HCT116 (cell line): ENCODE measurements around the gene BET1L. TPM values are rescaled to one million over a fixed set of nuclear protein-coding genes. Genes with fewer than 3 reads are reported as not detected.
A peak's percentile ranks its signal among the peaks of the same experiment; 100 is the strongest.

Source experiments
- ATAC-seq: fragments of 200-7000 bp; cut with Tn5 transposase; 2 replicates; pipeline ENCODE4 v1.9.1; 2020; ENCODE audit warnings: mild to moderate bottlenecking, moderate library complexity
- BruUV-seq: library from RNA; stranded (reverse); fragments of 400-500 nt; replicated peaks from 2 replicates; lab custom pipeline; 2021; lab: Mats Ljungman, UMichigan
- CTCF ChIA-PET: fragments of 300-600 bp; sonication (Branson Sonifier 250); formaldehyde crosslinking; loops from one replicate; lab custom pipeline; 2021; ENCODE audit warnings: antibody characterized with exemption; lab: Charles Lee
- POLR2A ChIA-PET: fragments of 300-600, 350-600 bp; sonication (Branson Sonifier 250); formaldehyde crosslinking; loops from one replicate; lab custom pipeline; 2021; ENCODE audit warnings: antibody characterized with exemption; lab: Charles Lee
- RAD21 ChIA-PET, 2 experiments: fragments of 300-600 bp; sonication (Branson Sonifier 250); formaldehyde crosslinking; loops; one replicate each; lab custom pipeline; 2023; ENCODE audit warnings: low total read pairs in 2 of 2; ENCODE audit not compliant: uncharacterized antibody in 2 of 2, unreplicated experiment in 2 of 2, low non-redundant PET in 1 of 2; lab: Charles Lee
- DNase-seq: peaks from one replicate; pipeline ENCODE4 v3.0.0-alpha.2; 2010; ENCODE audit warnings: low read depth, low spot score
- H2AFZ ChIP-seq: fragments of 200-600 bp; shearing (Covaris generic), sonication (generic); 2 replicates; pipeline ENCODE4 v1.6.1; 2017; ENCODE audit warnings: low read depth, mixed run types, mixed read lengths, antibody characterized with exemption, low read length; ENCODE audit not compliant: poor library complexity, severe bottlenecking
- H3K27ac ChIP-seq: 2 replicates; pipeline ENCODE4 v1.5.1; 2012; ENCODE audit warnings: low read depth, low read length
- H3K27me3 ChIP-seq: fragments of 200-600 bp; sonication (generic); 2 replicates; pipeline ENCODE4 v1.6.1; 2016; ENCODE audit warnings: mixed run types, low read length, mixed read lengths; ENCODE audit not compliant: insufficient read depth
- H3K36me3 ChIP-seq, 2 experiments: fragments of 200-500 bp in 1 of 2; fragments of 200-600 bp in 1 of 2; sonication (Bioruptor generic) in 1 of 2; sonication (generic) in 1 of 2; 2 replicates each; pipeline versions ENCODE4 v1.5.1 to v1.6.1; 2014 to 2016; ENCODE audit warnings: low read length in 2 of 2, inconsistent platforms in 1 of 2, mixed read lengths in 1 of 2, mixed run types in 1 of 2; ENCODE audit not compliant: insufficient read depth in 2 of 2, control insufficient read depth in 1 of 2
- H3K4me1 ChIP-seq, 2 experiments: fragments of 200-600 bp in 1 of 2; sonication (generic) in 1 of 2; 2 replicates each; pipeline versions ENCODE4 v1.5.1 to v1.6.1; 2012 to 2017; ENCODE audit warnings: low read length in 2 of 2, inconsistent platforms in 1 of 2, mild to moderate bottlenecking in 1 of 2, mixed read lengths in 1 of 2, mixed run types in 1 of 2, moderate library complexity in 1 of 2; ENCODE audit not compliant: insufficient read depth in 2 of 2, control insufficient read depth in 1 of 2
- H3K4me2 ChIP-seq: fragments of 200-600 bp; sonication (generic); 2 replicates; pipeline ENCODE4 v1.6.1; 2017; ENCODE audit warnings: mixed run types, low read length, mixed read lengths
- H3K4me3 ChIP-seq, 2 experiments: fragments of 200-600 bp in 1 of 2; sonication (generic) in 1 of 2; replicated peaks in 1 of 2; 2 replicates each; pipeline ENCODE4 v1.5.1; 2011 to 2016; ENCODE audit warnings: low read length in 2 of 2, control low read depth in 1 of 2, low read depth in 1 of 2, mild to moderate bottlenecking in 1 of 2, mixed read lengths in 1 of 2, mixed run types in 1 of 2
- H3K79me2 ChIP-seq: fragments of 200-600 bp; sonication (generic); 2 replicates; pipeline ENCODE4 v1.6.1; 2017; ENCODE audit warnings: mild to moderate bottlenecking, mixed run types, low read length, moderate library complexity, mixed read lengths; ENCODE audit not compliant: insufficient read depth
- H3K9ac ChIP-seq: fragments of 200-600 bp; sonication (generic); 2 replicates; pipeline ENCODE4 v1.6.1; 2016; ENCODE audit warnings: low read length, mixed read lengths
- H3K9me2 ChIP-seq: fragments of 200-600 bp; sonication (generic), shearing (Covaris generic); 2 replicates; pipeline ENCODE4 v1.6.1; 2017; ENCODE audit warnings: mixed run types, mild to moderate bottlenecking, moderate library complexity; ENCODE audit not compliant: insufficient read depth
- H3K9me3 ChIP-seq, 2 experiments: fragments of 200-500 bp in 1 of 2; fragments of 200-600 bp in 1 of 2; sonication (Bioruptor generic) in 1 of 2; sonication (generic) in 1 of 2; 2 replicates each; pipeline ENCODE4 v1.6.1; 2014 to 2017; ENCODE audit warnings: low read length in 2 of 2, mixed read lengths in 2 of 2, inconsistent platforms in 1 of 2, low read depth in 1 of 2, mild to moderate bottlenecking in 1 of 2, mixed run types in 1 of 2, moderate library complexity in 1 of 2; ENCODE audit not compliant: control insufficient read depth in 1 of 2, insufficient read depth in 1 of 2
- H4K20me1 ChIP-seq: fragments of 200-600 bp; sonication (generic), shearing (Covaris generic); 2 replicates; pipeline ENCODE4 v1.6.1; 2017; ENCODE audit warnings: mixed run types, mild to moderate bottlenecking, moderate library complexity; ENCODE audit not compliant: insufficient read depth
- CBX3 ChIP-seq: IDR thresholded peaks from 2 replicates; pipeline ENCODE4 v1.6.1; 2012; ENCODE audit warnings: low read depth
- CTCF ChIP-seq, 3 experiments: fragments of 200-600 bp in 1 of 3; sonication (generic) in 1 of 3; IDR thresholded peaks in 2 of 3; conservative IDR thresholded peaks in 1 of 3; 2 replicates each; pipeline ENCODE4 v1.5.1; 2012 to 2017; ENCODE audit warnings: low read depth in 2 of 3, low read length in 2 of 3, antibody characterized with exemption in 1 of 3, borderline replicate concordance in 1 of 3, control low read depth in 1 of 3, mild to moderate bottlenecking in 1 of 3, mixed read lengths in 1 of 3, mixed run types in 1 of 3, moderate library complexity in 1 of 3; ENCODE audit not compliant: insufficient read depth in 1 of 3
- EZH2 ChIP-seq: fragments of 200-600 bp; sonication (generic); IDR thresholded peaks from 2 replicates; pipeline ENCODE4 v1.6.1; 2017; ENCODE audit warnings: antibody characterized with exemption, mixed run types
- EZH2phosphoT487 ChIP-seq: fragments of 200-600 bp; IDR thresholded peaks from 2 replicates; pipeline ENCODE4 v1.6.1; 2018; ENCODE audit warnings: antibody characterized with exemption, borderline replicate concordance
- POLR2A ChIP-seq: IDR thresholded peaks from 2 replicates; pipeline ENCODE4 v1.7.0; 2011; ENCODE audit warnings: borderline replicate concordance; ENCODE audit not compliant: insufficient read depth, insufficient read length; ENCODE audit errors: extremely low read depth
- SIN3A ChIP-seq: IDR thresholded peaks from 2 replicates; pipeline ENCODE4 v1.6.1; 2012; ENCODE audit warnings: low read depth
- ZBTB33 ChIP-seq: IDR thresholded peaks from 2 replicates; pipeline ENCODE4 v1.6.1; 2011; ENCODE audit warnings: mild to moderate bottlenecking, low read length, moderate library complexity; ENCODE audit not compliant: insufficient replicate concordance; ENCODE audit errors: extremely low read depth
- ZFX ChIP-seq: fragments of 450-650 bp; IDR thresholded peaks from 2 replicates; pipeline ENCODE4 v1.6.1; 2017
- intact Hi-C: fragments of 100-400 bp; cut with micrococcal nuclease; formaldehyde crosslinking; loops from 2 replicates; pipeline ENCODE4 v1.10.0; 2022
- total RNA-seq: library from RNA; stranded (reverse); gene quantifications from one replicate; pipeline ENCODE4 v1.2.1, GENCODE V29; 2021; ENCODE audit not compliant: unreplicated experiment
- TF ChIP-seq, protein P1 (sequence below): IDR thresholded peaks from 2 replicates; pipeline ENCODE4 v1.6.1; 2012

Gene BET1L
- total RNA-seq, 1 experiment from 2014 or later, result 49.1 TPM

- TF ChIP-seq ZBTB33 (no peak), EZH2 (no peak)
- TF ChIP-seq, protein P1, sequence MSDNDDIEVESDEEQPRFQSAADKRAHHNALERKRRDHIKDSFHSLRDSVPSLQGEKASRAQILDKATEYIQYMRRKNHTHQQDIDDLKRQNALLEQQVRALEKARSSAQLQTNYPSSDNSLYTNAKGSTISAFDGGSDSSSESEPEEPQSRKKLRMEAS, result 0 out of 2 replicates have a peak, but pooled peaks have one; percentile 9
Observed at GRCh38 chr11:235997-236773, 29.0 kb upstream of the BET1L start, which contains the start of gene SIRT3 (continued).

- Histone ChIP-seq H3K9me2 (no peaks in the 10 kb centered on the region), H3K9ac (peak overlapping the region; percentile 74), H3K27me3 (no peaks in the 10 kb centered on the region), H2AFZ (no peak overlapping the region), H4K20me1 (no peaks in the 10 kb centered on the region), H3K9me3 (no peaks in the 10 kb centered on the region), H3K4me2 (peak overlapping the region; percentile 83), H3K27ac (peak overlapping the region; percentile 83), H3K79me2 (peaks cover 44% of the 10 kb centered on the region), H3K36me3 (peaks cover 7 to 12% of the 10 kb centered on the region in 2 experiments; a peak in 3 of 4 replicates), H3K4me1 (peaks cover 6 to 20% of the 10 kb centered on the region in 2 experiments; a peak in 3 of 4 replicates)
- intact Hi-C loops, result loop anchor here (5.0 kb wide), 2 partner anchors 52 to 217 kb away; partner anchors contain the start of genes PGGHG and PTDSS2
- RAD21 ChIA-PET, result no interaction called here
- CTCF ChIA-PET, result no interaction called here
- DNase-seq, result no peak
- POLR2A ChIA-PET, result no interaction called here
- peak; percentile 15 for ATAC-seq
- TF ChIP-seq EZH2phosphoT487 (no peak), CTCF (IDR thresholded peaks at IDR 0.05 in 2 of 3, conservative IDR thresholded peaks at IDR 0.05 in 1 of 3; ENCODE audit: borderline replicate concordance in 1 of 3, insufficient read depth in 1 of 3, low read depth in 2 of 3, low read length in 2 of 3) (no peak), POLR2A (no peak), CBX3 (no peak), ZFX (no peak), SIN3A (0 out of 2 replicates have a peak, but pooled peaks have one; percentile 14), EZH2 (no peak)
- TF ChIP-seq, all 23 proteins: peak for 1
- H3K4me3 ChIP-seq, result peak overlapping the region; percentile 76 to 94
- no TSS peak for BruUV-seq
Observed at GRCh38 chr11:235609-235996, 28.4 kb upstream of the BET1L start.
